ENCODE results near the gene ARL4D. TPM values are rescaled to one million over a fixed set of nuclear protein-coding genes. Genes with fewer than 3 reads are reported as not detected.

The ARL4D gene
- total and polyA plus RNA-seq, 2 donors (not counting 3 experiments of a cell fraction or from before 2014, with no cell fraction given) = 3.8 to 4.1 TPM

- no peak for FAIRE-seq
- DNase-seq (ENCODE audit: low read depth, low spot score) = no peak
- ChIA-PET POLR2A (interaction anchor here (3.1 kb wide), 1 partner anchor 10 kb away, joined by 14 read pairs; no protein-coding TSS in a partner anchor), CTCF (interaction anchor here (1.0 to 1.4 kb wide), 4 partner anchors 8 to 105 kb away, joined by 3 to 5 read pairs (median 4); partner anchors contain the start of gene DHX8)
- H3K9ac ChIP-seq (replicated peaks; ENCODE audit: extremely low read depth, insufficient read depth, low read length) = no peak overlapping the region
- H3K27me3 ChIP-seq (ENCODE audit: control insufficient read depth in 2 of 2, insufficient read depth in 2 of 2, low read length in 2 of 2) = no peaks in the 10 kb centered on the region
- H4K20me1 ChIP-seq (replicated peaks; ENCODE audit: control insufficient read depth, extremely low read depth, insufficient read depth, low read length) = no peaks in the 10 kb centered on the region
- H3K9me3 ChIP-seq (replicated peaks; ENCODE audit: control insufficient read depth, insufficient read depth, low read length) = no peaks in the 10 kb centered on the region
- no peak overlapping the region for H3K4me3 ChIP-seq (replicated peaks in 1 of 3; ENCODE audit: insufficient read depth in 1 of 3, low read depth in 1 of 3, low read length in 3 of 3)
- no peak overlapping the region for H2AFZ ChIP-seq (ENCODE audit: low read depth, low read length)
- H3K27ac ChIP-seq (ENCODE audit: insufficient read depth, low read depth, low read length) = no peak overlapping the region
- dilution Hi-C loops (cut with MboI; ENCODE audit: extremely low pct_ligation_motif_present, low sequenced_read_pairs) = no loop called here
- H3K4me1 ChIP-seq (ENCODE audit: control insufficient read depth, extremely low read depth, insufficient read depth, low read length) = no peaks in the 10 kb centered on the region
- intact Hi-C loops (cut with micrococcal nuclease) = no loop called here
- BruUV-seq (replicated peaks) = no TSS peak
- TF ChIP-seq FOS (IDR thresholded peaks at IDR 0.05; ENCODE audit: borderline replicate concordance, insufficient read depth, low read length) = no peak
- TF ChIP-seq JUN (IDR thresholded peaks at IDR 0.05; ENCODE audit: borderline replicate concordance, insufficient read depth, insufficient read length, low read depth) = no peak
- TF ChIP-seq EZH2 (IDR thresholded peaks at IDR 0.05; ENCODE audit: borderline replicate concordance, low read depth, low read length, severe bottlenecking) = no peak
- no peak for TF ChIP-seq MAX (IDR thresholded peaks at IDR 0.05; ENCODE audit: insufficient read depth, insufficient read length)
- no peaks in the 10 kb centered on the region for H3K79me2 ChIP-seq (ENCODE audit: control insufficient read depth, insufficient read depth, low read length)
- H3K4me2 ChIP-seq (ENCODE audit: insufficient read depth, low read length) = no peak overlapping the region
- no peaks in the 10 kb centered on the region for H3K9me1 ChIP-seq (replicated peaks; ENCODE audit: control insufficient read depth, extremely low read depth, insufficient read depth, low read length)
- H3K36me3 ChIP-seq (ENCODE audit: control insufficient read depth in 2 of 2, extremely low read depth in 1 of 2, insufficient read depth in 2 of 2, low read length in 2 of 2) = no peaks in the 10 kb centered on the region
Measured at GRCh38 chr17:43378766-43379165, 20.0 kb upstream of the ARL4D start.

- CTCF ChIA-PET = no interaction called here
Measured at GRCh38 chr17:43380307-43380706, 18.5 kb upstream of the ARL4D start.

More at GRCh38 chr17:43380307-43380706, 18.5 kb upstream of the ARL4D start:
- Histone ChIP-seq H3K4me3 (replicated peaks in 1 of 3; ENCODE audit: insufficient read depth in 1 of 3, low read depth in 1 of 3, low read length in 3 of 3) (no peak overlapping the region), H2AFZ (ENCODE audit: low read depth, low read length) (no peak overlapping the region), H3K9me1 (replicated peaks; ENCODE audit: control insufficient read depth, extremely low read depth, insufficient read depth, low read length) (no peaks in the 10 kb centered on the region), H3K9me3 (replicated peaks; ENCODE audit: control insufficient read depth, insufficient read depth, low read length) (no peaks in the 10 kb centered on the region), H3K79me2 (ENCODE audit: control insufficient read depth, insufficient read depth, low read length) (no peaks in the 10 kb centered on the region), H3K27me3 (ENCODE audit: control insufficient read depth in 2 of 2, insufficient read depth in 2 of 2, low read length in 2 of 2) (peaks cover 2 to 6% of the 10 kb centered on the region in 2 experiments), H3K36me3 (ENCODE audit: control insufficient read depth in 2 of 2, extremely low read depth in 1 of 2, insufficient read depth in 2 of 2, low read length in 2 of 2) (no peaks in the 10 kb centered on the region), H3K4me2 (ENCODE audit: insufficient read depth, low read length) (no peak overlapping the region), H3K9ac (replicated peaks; ENCODE audit: extremely low read depth, insufficient read depth, low read length) (no peak overlapping the region), H3K27ac (ENCODE audit: insufficient read depth, low read depth, low read length) (no peak overlapping the region), H3K4me1 (ENCODE audit: control insufficient read depth, extremely low read depth, insufficient read depth, low read length) (no peaks in the 10 kb centered on the region), H4K20me1 (replicated peaks; ENCODE audit: control insufficient read depth, extremely low read depth, insufficient read depth, low read length) (no peaks in the 10 kb centered on the region)
- dilution Hi-C loops (cut with MboI; ENCODE audit: extremely low pct_ligation_motif_present, low sequenced_read_pairs) (no loop called here), intact Hi-C loops (cut with micrococcal nuclease) (no loop called here)
- DNase-seq (ENCODE audit: low read depth, low spot score) (no peak), FAIRE-seq (no peak)
- no TSS peak for BruUV-seq (replicated peaks)
- no peak for TF ChIP-seq MAX (IDR thresholded peaks at IDR 0.05; ENCODE audit: insufficient read depth, insufficient read length)
- TF ChIP-seq FOS (IDR thresholded peaks at IDR 0.05; ENCODE audit: borderline replicate concordance, insufficient read depth, low read length) = no peak
- TF ChIP-seq JUN (IDR thresholded peaks at IDR 0.05; ENCODE audit: borderline replicate concordance, insufficient read depth, insufficient read length, low read depth) = no peak
- TF ChIP-seq EZH2 (IDR thresholded peaks at IDR 0.05; ENCODE audit: borderline replicate concordance, low read depth, low read length, severe bottlenecking) = no peak
- no peak for TF ChIP-seq POLR2A (IDR thresholded peaks at IDR 0.05; ENCODE audit: low read depth, low read length)
- TF ChIP-seq GATA2 (IDR thresholded peaks at IDR 0.05; ENCODE audit: insufficient read depth, insufficient read length, low read depth, low read length) = no peak
- TF ChIP-seq POLR2AphosphoS5 (IDR thresholded peaks at IDR 0.05; ENCODE audit: insufficient read depth, low read depth, low read length) = no peak
- TF ChIP-seq CTCF (IDR thresholded peaks at IDR 0.05; ENCODE audit: extremely low read depth in 1 of 2, insufficient read depth in 1 of 2, low read depth in 1 of 2, low read length in 2 of 2) = no peak
- TF ChIP-seq MYC (IDR thresholded peaks at IDR 0.05; ENCODE audit: low read depth, low read length) = no peak
- POLR2A ChIA-PET = interaction anchor here (3.1 kb wide), 1 partner anchor 12 kb away, joined by 14 read pairs; no protein-coding TSS in a partner anchor

Measured in endothelial cell of umbilical vein (primary cell).